HG03139 (cell line): ENCODE data around the gene PPP1R3F.
A peak's percentile ranks its signal among the peaks of the same experiment; 100 is the strongest.

Source experiments
- ATAC-seq: cut with Tn5 transposase; IDR thresholded peaks from one replicate; pipeline ENCODE4 v1.9.1; 2021; ENCODE audit not compliant: unreplicated experiment

Gene PPP1R3F, protein sequence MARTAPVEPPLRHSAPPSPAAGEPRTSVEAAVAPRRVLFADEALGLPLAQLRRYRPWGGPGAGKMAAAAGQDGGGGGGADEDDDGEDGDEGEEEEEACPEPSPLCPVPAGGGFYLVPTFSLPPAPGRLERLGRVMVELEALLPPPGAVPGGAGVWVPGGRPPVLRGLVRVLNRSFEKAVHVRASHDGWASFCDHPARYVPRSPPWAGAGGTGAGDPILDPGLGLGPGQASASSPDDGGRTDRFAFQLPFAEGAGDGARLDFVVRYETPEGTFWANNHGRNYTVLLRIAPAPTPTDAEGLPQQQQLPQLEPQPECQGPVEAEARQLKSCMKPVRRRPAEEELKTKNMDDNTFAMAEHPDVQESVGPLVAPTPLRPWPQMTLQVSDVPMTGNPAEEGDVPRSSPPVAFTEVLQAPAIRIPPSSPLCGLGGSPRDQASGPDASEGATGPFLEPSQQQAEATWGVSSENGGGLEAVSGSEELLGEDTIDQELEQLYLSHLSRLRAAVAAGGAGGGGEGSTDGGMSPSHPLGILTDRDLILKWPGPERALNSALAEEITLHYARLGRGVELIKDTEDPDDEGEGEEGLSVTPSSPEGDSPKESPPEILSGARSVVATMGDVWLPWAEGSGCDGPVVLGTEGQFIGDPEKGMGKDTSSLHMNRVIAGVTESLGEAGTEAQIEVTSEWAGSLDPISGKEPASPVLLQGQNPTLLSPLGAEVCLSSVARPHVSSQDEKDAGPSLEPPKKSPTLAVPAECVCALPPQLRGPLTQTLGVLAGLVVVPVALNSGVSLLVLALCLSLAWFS

DNA sequence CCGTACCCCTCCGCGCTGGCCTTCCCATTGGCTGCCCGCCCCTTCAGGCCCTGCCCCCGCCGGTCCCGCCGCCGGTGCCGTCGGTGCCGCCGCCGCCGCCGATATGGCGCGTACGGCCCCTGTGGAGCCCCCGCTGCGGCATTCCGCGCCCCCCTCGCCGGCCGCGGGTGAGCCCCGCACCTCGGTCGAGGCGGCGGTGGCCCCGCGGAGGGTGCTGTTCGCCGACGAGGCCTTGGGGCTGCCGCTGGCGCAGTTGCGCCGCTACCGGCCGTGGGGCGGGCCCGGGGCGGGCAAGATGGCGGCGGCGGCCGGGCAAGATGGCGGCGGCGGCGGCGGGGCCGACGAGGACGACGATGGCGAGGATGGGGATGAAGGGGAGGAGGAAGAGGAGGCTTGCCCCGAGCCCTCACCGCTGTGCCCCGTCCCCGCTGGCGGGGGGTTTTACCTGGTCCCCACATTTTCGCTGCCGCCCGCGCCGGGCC, at the start of gene PPP1R3F:
Gene PPP1R3F, plus strand, starts transcription at position 27 of the 482 bp plus-strand sequence. Its CDS starts 77 bp downstream, at position 104.
- peak; percentile 6 for ATAC-seq

DNA sequence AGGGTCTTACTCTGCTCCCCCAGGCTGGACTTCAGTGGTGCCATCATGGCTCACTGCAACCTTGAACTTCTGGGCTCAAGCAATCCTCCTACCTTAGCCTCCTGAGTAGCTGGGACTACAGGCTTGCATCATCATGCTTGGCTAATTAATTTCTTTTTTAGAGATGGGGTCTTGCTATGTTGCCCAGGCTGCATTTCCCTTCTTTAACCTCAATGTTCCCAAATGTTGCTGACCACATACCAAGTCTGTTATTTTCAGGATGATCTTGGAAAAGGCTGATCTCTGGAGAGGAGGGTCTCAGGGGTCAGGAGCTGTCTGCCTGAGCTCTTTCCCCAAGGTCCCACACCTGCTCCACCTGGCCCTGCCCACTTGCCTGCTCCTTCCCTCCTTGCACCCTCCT, 49.5 kb upstream of the PPP1R3F start:
- no peak for ATAC-seq

DNA sequence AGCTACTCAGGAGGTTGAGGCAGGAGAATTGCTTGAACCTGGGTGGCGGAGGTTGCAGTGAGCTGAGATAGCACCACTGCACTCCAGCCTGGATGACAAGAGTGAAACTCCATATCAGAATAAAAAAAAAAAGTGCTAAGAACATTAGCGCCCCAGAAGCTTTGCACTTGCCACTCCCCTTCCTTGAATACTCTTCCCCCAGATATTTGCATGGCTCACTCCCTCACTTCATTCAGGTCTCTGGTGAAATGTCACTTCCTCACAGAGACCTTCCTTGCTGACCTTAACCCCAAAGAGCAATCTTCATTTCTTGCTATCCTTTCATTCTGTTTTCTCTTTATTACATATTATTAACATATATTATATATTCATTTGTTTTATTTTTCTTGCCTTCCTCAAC, 47.7 kb upstream of the PPP1R3F start:
- ATAC-seq, result no peak

DNA sequence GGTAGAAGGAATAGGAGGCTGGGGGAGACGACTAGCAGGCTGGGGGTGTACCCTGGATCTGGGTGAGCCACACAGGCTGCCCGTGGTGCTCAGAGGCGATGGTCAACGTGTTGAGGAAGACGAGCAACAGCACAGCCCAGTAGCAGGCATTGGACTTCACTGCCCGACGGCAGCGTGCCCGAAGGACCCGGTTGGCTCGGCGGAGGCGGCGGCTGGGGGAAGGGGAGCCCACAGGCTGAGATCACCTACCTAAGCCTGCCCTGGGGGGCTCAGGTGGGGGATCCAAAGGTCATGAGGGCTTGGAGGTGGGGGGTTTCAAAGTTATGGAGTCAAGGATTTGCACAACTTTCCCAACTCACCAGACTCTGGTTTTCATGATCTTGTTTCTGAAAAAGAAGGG, 43.7 kb upstream of the PPP1R3F start:
- ATAC-seq, result no peak

DNA sequence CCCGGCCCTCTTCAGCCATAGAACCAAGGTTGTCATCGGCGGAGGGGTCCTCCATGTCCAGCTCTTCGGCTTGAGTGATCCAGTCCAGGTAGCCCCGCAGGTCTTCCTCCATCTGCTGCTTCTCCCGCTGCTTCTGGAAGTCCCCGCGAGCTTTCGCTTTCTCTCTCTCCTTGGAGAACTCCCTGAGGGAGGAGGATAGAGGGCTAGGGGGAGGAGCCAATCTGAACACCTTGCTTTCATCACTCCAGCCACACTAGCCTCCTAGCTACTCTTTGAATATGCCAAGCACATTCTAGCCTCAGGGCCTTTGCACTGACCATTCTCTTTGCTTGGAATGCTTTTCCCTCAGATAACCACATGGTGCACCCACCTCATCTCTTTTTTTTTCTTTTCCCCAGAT, 42.6 kb upstream of the PPP1R3F start:
- ATAC-seq, result no peak

DNA sequence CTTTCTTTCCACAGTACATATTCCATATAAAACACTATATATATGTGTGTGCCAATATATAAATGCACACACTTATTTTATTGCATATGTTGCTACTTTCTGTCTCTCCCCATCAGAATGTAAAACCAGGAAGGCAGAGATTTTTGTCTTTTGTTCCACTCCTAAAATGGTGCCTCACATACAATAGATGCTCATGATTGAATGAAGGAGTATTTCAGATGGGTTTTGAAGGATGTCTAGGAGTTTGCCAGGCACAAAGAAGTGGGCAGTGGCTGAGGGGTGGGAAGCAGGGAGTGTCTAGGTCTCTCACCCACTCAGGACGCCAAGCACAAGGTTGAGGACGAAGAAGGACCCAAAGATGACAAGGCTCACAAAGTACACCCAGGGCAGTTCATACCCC, 41.9 kb upstream of the PPP1R3F start:
- no peak for ATAC-seq

DNA sequence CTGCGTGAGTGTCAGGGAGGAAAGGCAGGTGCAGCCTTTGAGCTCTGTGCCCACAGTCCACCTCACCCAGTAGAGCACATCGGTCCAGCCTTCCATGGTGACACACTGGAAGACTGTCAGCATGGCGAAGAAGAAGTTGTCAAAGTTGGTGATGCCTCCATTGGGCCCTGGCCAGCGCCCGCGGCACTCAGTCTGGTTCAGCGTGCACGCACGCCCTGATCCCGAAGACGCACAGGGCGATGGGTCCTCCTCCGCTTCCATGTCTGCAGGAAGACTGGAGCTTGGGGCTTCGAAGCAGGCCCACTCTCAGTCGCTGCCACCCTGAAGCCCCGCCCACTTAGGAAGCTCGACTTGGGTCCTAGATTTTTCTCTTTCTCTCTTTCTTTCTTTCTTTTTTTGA, 41.4 kb upstream of the PPP1R3F start:
- ATAC-seq, result no peak

DNA sequence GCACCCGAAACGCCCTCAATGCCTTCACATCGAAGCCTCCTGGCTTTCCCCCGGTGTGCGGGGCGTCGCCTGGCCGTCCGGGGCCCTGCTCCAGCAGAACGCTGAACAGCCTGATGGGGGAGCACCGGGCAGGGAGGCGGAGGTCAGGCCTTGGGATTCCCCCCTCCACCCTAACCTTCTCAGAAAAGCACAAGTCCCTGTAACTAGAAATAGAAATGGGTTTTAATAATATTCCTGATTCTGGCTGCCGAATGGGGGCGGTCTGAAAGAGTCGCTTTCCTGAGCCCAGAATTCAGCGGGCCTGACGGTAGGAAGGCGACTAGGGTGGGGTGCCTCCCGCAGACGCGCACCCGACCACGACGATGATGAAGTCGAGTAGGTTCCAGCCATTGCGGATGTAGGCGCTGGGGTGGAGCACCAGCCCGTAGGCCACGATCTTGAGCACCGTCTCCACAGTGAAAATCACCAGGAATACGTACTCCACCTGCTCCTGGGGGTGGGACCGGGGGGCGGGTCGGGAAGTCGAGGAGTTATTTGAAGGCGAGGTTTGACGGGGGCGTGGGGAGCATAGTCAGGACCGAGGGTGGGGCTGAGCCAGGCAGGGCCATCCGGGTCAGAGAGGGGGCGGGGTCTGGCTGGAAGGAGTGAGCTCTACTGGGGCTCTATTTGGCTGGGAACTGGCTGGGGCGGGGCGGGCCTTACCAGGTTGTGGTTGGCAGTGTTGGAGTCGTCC, 38.9 kb upstream of the PPP1R3F start:
- ATAC-seq, result peak; percentile 48

DNA sequence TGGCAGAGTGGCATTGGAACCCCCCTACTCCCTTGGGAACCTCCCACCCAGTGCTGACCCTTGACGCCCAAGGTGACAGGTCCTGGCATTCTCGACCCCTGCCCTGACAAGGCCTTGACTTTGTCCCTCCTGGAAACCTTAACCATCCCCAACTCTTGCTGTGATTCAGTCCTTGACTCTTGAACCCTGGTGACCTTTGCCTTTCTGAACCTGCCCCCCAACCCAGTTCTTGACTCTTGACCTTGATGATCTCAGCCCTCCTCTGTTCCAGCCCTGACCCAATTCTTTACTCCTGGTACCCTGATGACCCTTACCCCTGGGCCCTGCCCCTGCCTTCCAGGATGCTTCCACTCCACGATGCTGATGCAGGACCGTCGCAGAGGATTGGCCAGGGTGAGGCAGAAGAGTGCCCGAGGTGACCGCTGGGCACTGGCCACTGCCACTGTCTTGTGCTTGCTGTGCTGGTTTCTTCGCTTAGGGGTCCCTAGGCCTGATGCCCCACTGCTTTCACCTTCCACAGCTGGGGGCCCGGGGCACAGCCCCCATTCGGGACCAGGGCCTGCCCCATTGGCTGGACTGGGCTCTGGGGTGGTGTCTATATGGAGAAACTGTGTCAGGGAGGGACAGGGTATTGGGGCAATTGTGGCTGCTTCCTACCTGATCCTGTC, 38.1 kb upstream of the PPP1R3F start:
- no peak for ATAC-seq

DNA sequence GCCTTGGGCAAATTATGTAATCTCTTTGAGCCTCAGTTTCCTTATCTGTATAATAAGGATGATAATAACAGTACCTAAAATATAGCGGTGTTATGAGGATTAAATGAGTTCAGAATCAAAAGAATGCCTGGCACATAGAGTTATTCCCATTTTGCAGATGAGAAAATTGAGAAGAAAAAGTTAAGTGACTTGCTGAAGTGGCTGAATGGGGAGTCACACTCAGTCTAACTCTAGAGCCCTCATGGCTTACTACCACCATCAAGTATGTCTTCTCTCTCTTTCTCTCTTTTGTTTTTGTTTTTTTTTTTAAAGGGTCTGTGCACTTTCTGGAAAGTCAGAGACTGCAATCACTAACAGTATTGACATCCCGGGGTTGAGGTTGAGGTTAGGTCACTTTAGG, 37.1 kb upstream of the PPP1R3F start:
- no peak for ATAC-seq

DNA sequence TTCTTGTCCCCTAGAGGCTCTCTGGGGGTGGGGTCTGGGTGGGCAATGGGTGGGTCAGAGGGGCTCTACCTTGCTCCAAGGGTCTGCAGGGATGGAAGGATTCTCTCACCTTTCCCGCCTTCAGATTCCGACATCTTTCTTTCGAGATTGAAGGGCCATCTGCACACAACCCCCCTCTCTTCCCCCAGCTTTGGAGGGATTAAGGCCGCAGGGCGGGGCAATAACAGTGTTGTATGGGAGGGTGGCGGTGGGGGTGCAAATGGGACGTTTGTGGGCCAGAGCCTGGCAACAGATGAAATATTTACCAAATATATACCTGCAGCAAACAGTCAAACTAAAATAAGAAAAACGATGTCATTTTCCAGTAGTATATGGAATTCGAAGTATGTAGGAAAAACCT, 36.4 kb upstream of the PPP1R3F start, which contains the start of gene CACNA1F:
Gene CACNA1F, minus strand, starts transcription at position 165 of the 400 bp plus-strand sequence. Its CDS starts 31 bp downstream, at position 134.
- ATAC-seq, result no peak

DNA sequence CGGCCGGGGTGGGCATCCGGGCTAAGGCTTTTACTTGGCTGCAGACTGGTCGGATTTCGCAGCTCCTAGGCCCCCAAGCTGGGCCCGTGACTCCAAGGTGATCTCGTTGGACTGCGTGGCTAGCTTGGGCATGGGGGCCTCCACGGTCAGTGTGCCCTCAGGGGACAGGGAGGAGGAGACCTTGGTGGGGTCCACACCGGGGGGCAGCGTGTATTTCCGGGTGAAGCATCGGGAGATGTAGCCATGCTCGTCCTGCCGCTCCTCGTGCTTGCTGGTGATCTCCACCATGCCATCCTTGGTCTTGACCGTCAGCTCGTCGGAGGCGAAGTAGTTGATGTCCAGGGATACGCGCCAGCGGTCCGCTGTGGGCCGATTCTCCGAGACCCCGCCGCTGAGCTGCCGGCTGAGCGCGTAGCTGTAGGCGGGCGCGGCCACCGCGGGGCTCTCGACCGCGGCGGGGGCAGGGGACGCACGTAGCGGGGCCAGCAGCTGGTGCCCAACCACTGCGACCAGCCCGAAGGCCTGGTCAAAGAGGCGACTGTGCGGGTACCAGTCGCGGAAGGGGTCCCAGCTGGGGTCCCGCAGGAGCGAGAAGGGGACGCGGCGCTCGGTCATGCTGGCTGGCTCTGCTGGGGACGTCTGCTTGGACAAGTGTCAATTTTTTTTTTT, 35.6 kb upstream of the PPP1R3F start:
- ATAC-seq, result no peak

DNA sequence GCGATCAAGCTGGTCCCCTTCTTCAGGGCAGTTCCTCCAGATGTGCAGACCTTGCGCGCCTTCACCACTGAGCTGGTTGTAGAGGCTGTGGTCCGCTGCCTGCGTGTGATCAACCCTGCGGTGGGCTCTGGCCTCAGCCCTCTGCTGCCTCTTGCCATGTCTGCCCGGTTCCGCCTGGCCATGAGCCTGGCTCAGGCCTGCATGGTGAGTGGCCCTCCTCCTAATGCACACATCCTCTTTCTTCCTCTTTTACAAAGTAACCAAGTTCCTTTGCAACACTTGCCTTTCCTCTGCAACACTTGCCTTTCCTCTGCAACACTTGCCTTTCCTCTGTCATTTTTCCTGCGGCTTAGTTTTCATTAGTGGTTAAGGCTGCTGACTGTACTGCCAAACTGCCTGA, 32.5 kb upstream of the PPP1R3F start:
- ATAC-seq, result no peak

DNA sequence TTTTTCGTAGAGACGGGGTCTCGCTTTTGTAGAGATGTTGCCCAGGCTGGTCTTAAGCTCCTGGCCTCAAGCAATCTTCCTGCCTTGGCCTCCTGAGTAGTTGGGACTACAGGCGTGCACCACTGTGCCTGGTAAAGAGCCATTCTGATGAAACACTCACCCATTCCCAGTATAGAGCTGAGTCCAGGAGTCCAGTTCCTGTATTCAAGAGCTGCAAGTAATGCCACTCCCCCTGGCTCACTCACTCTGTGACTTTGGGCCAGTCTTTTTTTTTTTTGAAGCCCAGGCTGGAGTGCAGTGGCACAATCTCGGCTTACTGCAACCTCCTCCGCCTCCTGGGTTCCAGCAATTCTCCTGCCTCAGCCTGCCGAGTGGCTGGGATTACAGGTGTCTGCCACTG, 30.9 kb upstream of the PPP1R3F start:
- no peak for ATAC-seq

DNA sequence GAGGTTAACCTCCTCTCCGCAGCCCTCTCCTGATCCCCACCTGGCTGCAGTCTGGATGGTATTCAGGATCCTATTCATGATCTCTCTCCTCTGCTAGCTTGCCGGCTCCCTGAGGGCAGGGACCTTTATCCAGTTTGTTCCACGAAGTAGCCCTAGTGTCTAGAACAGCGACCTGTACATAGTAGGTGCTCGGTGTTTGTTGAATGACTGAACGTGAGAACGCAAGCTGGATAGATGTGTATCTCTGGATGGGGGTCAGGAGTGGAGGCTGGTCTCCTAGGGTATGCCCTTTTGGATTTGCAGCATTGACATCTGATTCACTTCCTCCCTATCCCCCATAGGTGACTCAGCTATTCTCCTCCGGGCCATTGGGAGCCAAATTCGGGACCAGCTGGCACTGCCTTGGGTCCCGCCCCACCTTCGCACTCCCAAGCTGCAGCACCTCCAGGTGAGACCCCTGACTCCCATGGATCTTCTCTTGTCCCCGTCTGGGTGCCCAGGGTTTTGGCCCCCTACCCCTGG, 27.0 kb upstream of the PPP1R3F start:
- ATAC-seq, result no peak

DNA sequence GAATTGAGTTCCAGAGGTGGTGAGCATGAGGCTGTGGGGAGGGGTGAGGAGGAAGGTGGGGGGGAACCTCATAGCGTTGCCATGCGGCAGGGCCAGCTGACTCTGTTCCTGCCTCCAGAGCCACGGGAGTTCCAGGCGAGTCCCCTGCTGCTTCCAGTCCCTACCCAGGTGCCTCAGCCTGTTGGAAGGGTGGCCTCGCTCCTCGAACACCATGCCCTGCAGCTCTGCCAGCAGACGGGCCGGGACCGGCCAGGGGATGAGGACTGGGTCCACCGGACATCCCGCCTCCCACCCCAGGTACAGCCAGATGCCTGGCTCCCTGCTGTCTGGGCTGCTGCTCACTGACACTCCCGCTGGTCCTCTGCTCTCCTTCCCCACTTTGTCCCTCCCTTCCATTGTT, 26.4 kb upstream of the PPP1R3F start:
- no peak for ATAC-seq

DNA sequence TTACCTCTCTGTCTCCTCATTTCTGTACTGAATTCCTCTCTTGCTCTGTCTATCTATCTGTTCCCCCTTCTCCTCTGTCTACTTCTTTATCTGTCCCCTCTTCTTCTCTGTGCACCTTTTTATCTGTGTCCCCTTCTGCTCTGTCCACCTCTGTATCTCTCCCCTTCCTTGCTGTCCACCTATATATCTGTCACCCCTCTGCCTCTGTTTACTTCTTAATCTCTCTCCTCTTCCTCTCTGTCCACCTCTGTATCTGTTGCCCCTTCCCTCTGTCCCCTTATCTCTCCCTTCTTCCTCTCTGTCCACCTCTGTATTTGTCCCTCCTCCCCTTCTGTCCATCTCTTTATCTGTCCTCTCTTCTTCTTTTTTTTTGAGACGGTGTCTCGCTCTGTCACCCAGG, 25.4 kb upstream of the PPP1R3F start:
- ATAC-seq, result no peak

DNA sequence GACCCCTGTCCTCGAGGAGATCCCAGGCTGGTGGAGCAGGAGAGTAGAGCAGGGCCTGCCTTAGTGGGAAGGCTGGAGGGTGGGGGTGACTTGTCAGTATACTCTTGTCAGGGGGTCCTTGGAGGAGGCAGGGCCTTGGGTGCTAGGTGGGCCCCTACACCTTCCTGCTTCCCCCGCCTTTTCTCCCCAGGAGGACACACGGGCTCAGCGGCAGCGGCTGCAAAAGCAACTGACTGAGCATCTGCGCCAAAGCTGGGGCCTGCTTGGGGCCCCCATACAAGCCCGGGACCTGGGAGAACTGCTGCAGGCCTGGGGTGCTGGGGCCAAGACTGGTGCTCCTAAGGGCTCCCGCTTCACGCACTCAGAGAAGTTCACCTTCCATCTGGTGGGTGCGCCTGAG, 23.1 kb upstream of the PPP1R3F start:
- no peak for ATAC-seq

DNA sequence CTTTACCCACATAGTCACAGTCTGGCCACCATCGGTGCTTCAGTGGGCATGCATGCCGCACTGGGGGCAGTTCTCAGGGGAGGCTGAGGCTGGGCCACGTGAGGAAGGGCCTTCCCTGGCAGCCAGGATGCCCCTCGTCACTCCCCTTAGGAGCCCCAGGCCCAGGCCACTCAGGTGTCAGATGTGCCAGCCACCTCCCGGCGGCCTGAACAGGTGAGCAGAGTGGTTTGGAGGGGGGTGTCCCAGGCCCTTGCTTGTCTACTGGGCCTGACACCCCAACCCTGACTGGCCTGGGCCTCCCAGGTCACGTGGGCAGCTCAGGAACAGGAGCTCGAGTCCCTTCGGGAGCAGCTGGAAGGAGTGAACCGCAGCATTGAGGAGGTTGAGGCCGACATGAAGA, 22.2 kb upstream of the PPP1R3F start:
- ATAC-seq, result no peak
